HTERT RPE-1 (cell line): ENCODE measurements around the gene IHH.

Experiments used
- in situ Hi-C: fragments of 300-500 bp; cut with MboI; formaldehyde crosslinking; loops from 4 replicates; pipeline ENCODE4 v1.14.3; 2020; ENCODE audit warnings: low sequenced_read_pairs

IHH gene

GRCh38 chr2:219041252-219041651 is 19.5 kb downstream of the IHH start, which contains the start of gene CFAP65:
CFAP65 (minus strand) TSS chr2:219041516; CDS start chr2:219039048, 2,468 bp downstream.
- in situ Hi-C loops, result no loop called here

GRCh38 chr2:219038600-219038999 is 22.1 kb downstream of the IHH start:
- in situ Hi-C loops, result no loop called here

- in situ Hi-C loops, result no loop called here
These were observed 22.8 kb downstream of the IHH start for GRCh38 chr2:219037783-219038499.

GRCh38 chr2:219035942-219036341 is 24.8 kb downstream of the IHH start:
- in situ Hi-C loops, result no loop called here

GRCh38 chr2:219034823-219035222 is 25.9 kb downstream of the IHH start:
- in situ Hi-C loops, result no loop called here

- in situ Hi-C loops, result no loop called here
These were observed 28.5 kb downstream of the IHH start for GRCh38 chr2:219032051-219032745.

- in situ Hi-C loops, result no loop called here
These were observed 29.5 kb downstream of the IHH start for GRCh38 chr2:219031005-219031738.

GRCh38 chr2:219030177-219030940 is 30.4 kb downstream of the IHH start:
- in situ Hi-C loops, result no loop called here

- in situ Hi-C loops, result no loop called here
These were observed 30.9 kb downstream of the IHH start for GRCh38 chr2:219029829-219030165.

- in situ Hi-C loops, result no loop called here
These were observed 31.5 kb downstream of the IHH start for GRCh38 chr2:219028996-219029828.

GRCh38 chr2:219028141-219028540 is 32.6 kb downstream of the IHH start:
- in situ Hi-C loops, result no loop called here

GRCh38 chr2:219027511-219028055 is 33.1 kb downstream of the IHH start:
- in situ Hi-C loops, result no loop called here

GRCh38 chr2:219026946-219027345 is 33.8 kb downstream of the IHH start:
- in situ Hi-C loops, result no loop called here

- in situ Hi-C loops, result no loop called here
These were observed 34.8 kb downstream of the IHH start for GRCh38 chr2:219025637-219026585.

- in situ Hi-C loops, result no loop called here
These were observed 36.7 kb downstream of the IHH start for GRCh38 chr2:219024059-219024458.

- in situ Hi-C loops, result no loop called here
These were observed 37.6 kb downstream of the IHH start for GRCh38 chr2:219023045-219023605.

- in situ Hi-C loops, result no loop called here
These were observed 38.1 kb downstream of the IHH start for GRCh38 chr2:219022616-219023015.

- in situ Hi-C loops, result no loop called here
These were observed 38.7 kb downstream of the IHH start for GRCh38 chr2:219022041-219022440.
